HG03460 (cell line): ENCODE results near the gene RPS18.
"Not testable (repeated sequence)": the region's sequence is repeated elsewhere in the genome, so short reads cannot be mapped to it uniquely, and the experiment has no call there.

Experiments used
- ATAC-seq: cut with Tn5 transposase; IDR thresholded peaks from one replicate; pipeline ENCODE4 v1.9.1; 2021; ENCODE audit not compliant: unreplicated experiment

The RPS18 gene

DNA sequence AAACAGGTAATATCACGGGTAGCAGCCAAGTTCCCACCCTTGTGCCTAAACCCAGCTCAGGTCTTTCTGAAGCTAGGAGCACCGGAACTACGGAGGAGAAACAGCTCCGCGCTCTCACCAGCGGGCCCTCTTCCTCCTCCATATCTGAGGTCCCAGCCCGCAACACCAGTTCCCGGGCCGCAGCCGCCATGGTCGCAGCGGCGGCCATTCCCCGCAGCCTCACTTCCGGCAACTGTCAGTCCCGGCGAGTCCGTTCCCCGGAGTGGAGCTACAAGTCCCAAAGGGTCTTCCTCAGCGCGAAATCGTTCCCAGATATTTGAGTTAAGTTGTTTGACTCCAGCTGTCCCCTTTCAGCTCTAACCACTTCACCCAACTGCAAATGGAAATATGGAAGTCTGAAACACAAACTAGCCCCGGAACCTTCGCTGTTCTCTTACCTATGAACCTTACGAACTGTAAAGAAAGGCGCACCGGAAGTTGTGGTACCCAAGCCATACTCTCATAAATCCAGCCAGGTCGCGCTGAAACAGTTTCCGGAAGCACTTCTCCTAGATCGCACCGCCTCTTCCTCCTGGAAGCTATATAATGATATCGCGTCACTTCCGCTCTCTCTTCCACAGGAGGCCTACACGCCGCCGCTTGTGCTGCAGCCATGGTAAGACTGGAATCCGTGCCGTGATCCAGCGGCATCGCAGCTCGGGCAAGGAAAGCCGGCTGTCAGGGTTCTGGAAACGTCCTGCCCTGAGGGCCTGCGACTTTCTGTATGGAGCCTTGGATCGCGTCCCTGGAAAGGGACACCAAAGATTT, at the start of gene RPS18, which contains the start of gene VPS52:
Gene RPS18, plus strand, starts transcription at position 608 of the 807 bp plus-strand sequence. Its CDS starts 45 bp downstream, at position 653.
Gene VPS52, minus strand, starts transcription at position 409 of the 807 bp plus-strand sequence. Its CDS starts 201 bp downstream, at position 208.
- peak; percentile 77 for ATAC-seq

DNA sequence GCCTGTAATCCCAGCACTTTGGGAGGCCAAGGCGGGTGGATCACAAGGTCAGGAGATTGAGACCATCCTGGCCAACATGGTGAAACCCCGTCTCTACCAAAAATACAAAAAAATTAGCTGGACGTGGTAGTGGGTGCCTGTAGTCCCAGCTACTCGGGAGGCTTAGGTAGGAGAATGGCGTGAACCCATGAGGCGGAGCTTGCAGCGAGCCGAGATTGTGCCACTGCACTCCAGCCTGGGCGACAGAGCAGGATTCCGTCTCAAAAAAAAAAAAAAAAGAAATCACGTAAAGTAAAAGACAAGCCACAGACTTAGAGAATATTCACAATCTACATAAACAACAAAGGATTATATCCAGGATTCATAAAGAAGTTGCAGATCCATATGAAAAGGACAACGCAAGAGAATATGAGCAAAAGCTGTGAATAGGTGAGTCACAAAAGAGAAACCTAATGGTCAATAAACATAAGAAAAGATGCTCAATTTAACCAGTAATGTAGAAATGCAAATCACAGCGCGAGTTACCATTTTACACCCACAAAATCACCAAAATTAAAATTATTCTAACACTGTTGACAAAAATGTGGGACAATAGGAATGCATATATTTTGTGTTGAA, 45.3 kb upstream of the RPS18 start:
- ATAC-seq: not testable (repeated sequence)

DNA sequence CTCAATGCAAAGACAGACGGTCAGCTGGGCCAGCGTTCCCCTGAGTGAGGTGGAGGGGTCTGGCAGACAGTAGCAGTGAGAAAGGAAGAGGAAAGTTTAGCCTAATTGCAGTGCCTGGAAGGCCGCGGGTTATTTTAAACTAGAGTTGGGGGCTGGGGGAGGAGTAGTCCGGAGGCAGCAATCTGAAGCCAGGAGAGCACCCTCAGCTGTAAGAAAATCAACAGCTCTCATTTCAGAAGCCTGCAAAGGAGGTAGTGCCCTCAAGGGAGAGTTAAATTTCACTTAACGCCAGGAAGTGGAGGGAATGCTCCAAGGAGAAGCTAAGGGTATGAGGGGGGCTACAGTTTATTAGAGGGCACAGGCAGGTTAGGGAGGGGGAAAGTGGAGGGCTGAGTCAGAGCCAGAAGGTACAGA, 36.6 kb upstream of the RPS18 start:
- no peak for ATAC-seq

DNA sequence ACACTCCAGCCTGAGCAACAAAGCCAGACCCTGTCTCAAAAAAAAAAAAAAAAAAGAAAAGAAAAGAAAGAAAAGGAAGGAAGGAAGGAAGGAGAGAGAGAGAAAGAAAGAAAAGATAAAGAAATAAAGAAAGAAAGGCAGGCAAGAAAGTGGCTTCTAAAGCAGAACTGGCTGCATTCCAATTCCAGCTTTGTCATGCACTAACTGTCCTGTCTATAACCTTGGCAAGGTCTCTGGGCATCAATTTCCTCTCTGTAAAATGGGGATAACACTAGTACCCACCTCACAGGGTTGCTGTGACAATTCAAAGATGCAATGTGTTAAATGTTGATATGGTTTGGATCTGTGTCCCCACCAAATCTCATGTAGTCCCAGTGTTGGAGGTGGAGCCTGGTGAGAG, 35.5 kb upstream of the RPS18 start:
- ATAC-seq: no peak

DNA sequence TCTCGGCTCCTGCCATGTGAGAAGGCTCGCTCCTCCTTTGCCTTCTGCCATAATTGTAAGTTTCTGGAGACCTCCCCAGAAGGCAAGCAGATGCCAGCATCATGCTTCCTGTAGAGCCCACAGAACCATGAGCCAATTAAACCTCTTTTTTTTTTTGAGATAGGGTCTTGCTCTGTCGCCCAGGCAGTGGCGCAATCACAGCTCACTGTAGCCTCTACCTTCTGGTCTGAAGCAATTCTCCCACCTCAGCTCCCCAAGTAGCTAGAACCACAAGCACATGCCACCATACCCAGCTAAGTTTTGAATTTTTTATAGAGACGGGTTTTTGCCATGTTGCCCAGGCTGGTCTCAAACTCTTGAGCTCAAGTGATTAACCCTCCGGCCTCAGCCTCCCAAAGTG, 35.0 kb upstream of the RPS18 start:
- no peak for ATAC-seq

DNA sequence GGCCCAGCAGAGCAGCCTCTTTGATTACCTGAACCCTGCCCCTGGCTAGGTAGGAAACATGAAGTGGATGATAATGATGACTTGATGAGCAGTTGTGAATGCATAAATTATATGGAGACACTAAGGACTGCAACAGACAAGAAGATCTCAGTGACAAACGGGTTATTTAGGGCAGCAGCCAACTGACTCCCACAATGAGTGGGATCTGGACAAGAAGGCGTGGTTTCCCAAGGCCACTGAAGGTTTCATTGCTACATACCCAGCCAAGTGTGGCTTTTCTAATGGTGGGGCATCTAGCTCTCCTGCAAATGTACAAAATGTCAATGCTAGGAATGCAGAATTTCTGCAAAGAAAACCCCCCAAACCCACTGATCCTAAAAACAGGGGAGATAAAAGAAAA, 34.1 kb upstream of the RPS18 start:
- no peak for ATAC-seq

DNA sequence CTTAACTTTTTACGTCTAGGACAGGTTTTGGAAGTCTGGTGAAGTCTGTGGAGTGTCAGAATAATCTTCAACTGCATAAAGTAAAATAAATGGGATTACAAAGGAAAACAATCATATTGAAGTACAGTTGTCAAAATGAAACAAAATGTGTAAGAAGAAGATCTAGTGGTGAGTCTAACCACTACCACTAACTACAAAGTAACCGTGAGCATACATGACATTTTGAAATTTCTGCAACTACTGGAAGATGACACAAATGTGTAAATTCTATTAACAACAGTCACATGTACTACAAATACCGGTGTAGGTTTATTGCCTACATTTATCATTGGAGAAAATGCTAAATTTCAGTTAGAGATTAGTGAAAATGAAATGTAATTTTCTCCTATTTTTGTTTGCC, 29.9 kb upstream of the RPS18 start:
- no peak for ATAC-seq

DNA sequence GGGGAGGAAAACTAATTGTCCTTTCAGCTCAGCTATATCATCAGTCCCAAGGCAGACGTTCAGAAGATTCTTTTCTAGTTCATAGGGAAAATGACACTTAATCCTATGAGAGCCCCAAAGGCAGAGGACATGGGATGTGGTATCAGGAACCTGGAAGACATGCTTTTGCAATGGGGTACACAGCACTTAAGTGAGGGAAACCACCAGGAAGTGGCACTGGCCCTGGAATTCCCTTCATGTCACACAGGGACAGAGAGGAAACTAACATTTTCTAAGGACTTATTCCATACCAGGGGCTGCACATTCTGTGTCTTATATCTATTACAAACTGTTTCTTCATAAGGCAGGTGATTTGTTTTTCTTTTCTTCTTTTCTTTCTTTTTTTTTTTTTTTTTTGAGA, 28.4 kb upstream of the RPS18 start:
- no peak for ATAC-seq

DNA sequence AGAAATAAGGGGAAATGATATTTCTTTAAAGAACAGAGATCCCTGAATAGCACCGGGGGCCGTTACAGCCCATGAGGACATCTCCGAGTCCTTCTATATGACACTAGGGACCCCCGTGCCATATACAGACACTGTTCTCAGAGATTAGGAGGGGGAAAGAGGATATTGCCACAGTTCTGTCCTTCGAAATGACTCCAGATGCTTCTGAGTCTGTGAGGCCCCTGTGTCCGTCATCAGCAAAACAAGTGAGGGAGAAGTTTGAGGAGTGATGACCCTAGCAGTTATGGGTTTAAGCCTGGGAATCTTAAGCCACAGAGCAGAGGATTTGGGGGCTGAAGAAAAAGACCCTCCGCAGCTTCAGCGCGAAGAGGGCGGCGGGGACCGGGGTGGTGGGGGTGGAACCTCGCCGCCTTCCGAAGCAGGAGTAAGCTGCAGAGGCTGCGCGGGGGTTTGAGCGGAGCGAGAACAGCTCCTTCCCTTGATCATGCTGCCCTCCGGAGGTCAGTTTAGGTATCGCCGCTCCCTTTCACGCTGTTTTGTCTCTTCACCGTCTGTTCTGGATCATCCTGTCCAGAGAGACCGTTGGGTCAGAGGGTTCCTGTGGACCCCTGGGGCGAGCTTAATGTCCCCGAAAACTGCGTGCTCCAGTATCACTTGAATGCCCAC, 23.8 kb upstream of the RPS18 start:
- ATAC-seq: peak; percentile 25

DNA sequence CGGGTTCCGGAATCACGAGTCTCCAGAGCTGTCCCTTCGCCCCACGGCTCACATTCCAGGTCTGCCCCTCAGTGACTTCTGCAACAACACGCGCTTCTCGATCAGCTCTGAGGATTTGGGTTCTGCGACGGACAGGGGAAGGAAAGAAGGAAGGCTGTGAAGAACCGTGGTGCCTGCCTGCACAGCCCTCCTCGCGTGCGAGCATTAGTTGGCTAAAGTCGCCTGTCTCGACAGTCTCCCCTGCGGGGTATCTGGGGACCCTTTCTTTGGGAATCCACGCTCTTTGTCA, 23.3 kb upstream of the RPS18 start:
- ATAC-seq: peak; percentile 8

DNA sequence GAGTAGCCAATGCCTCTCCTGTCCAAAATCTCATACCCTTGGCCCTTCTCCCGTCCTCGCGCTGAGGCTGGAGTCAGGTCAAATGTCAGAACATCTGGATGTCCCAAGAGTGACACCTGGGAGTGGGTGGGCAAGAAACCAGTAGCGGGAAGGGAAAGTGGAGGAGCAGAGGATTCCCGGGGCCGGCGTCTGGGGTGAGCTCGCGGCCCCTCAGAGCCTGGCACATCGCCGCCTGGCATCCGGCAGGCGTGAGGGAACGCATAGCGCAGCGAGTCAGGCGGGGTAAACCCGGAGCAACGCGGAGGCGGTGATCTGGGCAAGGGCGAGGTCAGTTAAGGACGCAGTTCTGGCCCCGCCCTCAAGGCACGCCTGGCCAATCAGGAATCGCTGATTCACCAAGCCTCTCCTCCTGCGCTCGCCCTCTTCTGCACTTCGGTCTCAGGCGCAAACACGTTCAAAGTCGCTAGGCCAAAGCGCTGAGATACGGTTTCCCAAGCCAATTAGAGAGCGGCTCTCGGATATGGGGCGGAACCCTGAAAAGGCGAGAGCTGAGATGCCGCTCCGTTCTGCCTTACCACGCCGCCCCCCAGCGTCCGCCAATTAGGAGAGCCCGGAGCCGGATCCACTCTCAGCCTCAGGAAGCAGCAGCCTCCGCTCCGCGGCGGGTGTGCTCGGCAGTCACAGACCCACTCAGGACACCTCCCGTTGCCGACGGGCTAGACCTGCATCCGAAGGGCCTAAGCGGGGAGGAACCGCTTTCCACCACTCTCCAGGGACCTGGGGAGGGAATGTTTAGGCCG, 22.7 kb upstream of the RPS18 start:
- peak; percentile 83 for ATAC-seq

DNA sequence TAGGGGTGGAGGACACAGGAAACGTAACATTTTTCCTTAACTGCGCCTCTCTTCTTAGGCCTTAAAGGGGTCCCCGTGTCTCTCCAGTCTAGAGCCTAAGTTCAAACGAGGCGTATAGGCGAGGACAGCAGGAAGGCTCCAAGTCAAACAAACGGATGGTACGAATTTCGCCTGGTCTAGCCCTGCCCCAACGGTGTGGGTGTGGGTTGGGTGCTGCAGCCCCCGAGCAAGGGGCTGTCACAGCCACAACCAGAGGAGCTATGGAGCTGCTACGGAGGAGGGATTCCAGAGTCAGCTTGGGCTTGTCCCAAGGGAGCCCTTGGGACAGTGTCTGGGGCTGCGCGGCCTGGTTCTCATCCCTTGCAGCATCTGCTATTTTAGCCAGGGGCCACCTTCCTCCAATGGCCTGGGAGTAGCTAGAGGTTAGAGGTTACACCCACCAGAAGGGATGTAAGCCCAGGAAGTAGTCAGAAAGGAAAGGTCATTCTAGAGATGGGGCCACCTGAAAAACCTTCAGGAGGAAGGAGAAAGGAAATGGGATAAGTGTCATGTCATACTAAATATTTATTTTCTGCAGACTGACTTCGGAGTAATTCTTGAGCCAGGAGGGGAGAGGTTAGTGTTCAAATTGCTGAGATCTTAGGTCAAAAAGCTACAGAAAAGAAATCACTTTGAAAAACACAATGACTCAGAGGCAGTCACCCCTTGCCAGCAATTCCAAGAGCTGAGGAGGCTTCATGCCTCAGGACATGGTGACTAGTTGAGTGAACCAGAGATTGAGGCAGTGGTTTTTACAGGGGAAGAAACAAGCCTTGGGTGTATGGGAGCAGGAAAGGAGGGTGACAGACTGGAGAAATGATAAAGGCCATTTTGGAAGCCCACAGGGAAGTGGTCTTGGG, 21.9 kb upstream of the RPS18 start:
- no peak for ATAC-seq

DNA sequence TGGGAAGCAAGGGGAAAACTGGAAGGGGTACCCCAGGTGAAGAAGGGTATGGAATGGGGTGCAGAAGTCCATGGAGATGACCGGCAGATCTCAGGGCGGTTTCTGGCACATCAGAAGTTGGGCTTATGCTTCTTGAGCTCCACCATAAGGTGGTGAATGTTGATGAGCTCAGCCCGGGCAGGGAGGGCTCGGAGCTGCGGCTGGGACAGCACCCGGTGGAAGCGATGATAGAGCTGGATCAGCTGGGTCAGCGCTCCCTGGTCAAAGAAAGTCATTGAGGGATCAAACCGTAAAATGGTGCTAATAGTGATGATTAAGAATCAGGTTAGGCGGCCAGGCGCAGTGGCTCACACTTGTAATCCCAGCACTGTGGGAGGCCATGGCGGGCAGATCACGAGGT, 21.1 kb upstream of the RPS18 start:
- ATAC-seq: no peak

DNA sequence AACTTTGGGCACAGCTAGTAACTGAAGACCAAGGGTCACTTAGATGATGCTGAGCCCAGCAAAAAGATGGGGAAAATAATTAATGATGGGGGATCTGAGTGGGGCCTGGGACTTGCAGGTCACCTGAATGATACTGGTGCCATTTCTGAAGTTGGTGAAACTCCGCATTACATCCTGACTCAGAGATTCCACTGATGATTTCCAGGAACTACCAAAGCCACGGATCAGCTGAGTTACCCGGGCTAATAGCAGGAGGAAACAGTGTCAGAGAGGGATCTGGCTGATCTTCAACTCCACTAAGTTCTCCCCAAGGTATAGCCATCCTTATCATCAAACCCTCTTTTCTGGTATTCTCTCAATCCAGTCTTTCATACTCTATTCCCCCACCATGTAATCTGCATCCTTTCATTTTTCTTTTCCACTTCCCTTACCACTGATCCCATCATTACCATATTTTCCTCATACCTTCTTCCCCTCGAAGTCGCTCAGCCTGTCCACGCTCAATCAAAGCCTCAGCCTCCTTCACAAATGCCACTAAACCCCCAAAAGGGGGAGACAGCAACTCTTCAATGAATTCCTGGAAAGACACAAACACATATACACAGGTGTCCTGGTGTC, 20.4 kb upstream of the RPS18 start:
- no peak for ATAC-seq

DNA sequence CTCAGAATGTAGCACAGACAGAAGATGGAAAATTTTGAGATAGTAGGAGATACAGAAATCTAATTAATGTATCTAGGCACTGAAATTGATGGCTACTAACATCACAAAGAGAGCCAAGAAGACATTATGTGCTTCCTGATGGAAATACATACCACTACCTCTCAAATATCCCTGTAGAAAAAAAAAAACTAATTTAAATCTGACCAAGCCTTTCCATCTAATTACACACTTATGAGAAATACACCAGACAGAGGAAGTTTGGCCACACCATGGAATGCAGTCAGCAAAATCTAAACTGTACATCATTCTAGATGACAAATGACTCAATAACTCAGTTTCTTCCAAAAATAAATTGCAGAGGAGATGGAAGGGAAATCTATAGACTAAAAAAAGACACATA, 19.1 kb upstream of the RPS18 start:
- no peak for ATAC-seq

DNA sequence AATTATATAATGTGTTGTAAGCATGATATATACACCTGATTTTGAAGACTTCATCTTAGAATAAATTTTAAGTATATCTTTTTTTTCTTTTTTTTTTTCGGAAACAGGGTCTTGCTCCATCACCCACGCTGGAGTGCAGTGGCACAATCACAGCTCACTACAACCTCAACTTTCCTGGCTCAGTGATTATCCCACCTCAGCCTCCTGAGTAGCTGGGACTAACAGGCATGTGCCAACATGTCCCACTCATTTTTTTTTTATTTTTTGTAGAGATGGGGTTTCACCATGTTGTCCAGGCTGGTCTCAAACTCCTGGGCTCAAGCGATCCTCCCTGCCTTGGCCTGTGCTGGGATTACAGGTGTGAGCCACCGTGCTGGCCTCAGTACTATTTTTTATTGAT, 17.3 kb upstream of the RPS18 start:
- no peak for ATAC-seq

DNA sequence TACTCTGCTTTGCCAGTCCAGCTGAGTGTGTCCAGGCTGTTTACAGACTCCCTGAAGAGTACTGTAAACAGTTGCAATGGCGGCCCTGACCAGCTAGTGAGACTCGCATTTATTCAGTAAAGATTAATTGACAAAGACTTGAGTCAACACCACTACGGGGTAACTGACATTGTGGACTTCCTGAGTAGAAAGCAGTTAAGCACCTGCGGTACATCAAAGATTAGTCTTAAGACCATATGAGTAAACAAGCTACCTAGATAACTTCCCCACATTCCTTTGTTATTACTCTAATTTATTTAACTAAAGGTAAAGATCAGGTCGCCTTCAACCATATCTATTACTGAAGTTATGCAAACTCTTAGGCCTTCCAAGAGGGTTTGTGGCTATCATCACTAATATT, 12.8 kb upstream of the RPS18 start:
- no peak for ATAC-seq

DNA sequence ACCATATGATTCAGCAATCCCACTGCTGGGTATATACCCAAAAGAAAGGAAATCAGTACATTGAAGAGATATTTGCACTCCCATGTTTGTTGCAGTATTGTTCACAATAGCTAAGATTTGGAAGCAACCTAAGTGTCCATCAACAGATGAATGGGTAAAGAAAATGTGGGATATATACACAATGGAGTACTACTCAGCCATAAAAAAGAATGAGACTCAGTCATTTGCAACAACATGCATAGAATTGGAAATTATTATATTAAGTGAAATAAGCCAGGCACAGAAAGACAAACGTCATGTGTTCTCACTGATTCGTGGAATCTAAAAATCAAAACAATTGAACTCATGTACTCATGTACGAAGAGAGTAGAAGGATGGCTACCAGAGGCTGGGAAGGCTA, 9.4 kb upstream of the RPS18 start:
- not testable (repeated sequence) for ATAC-seq

DNA sequence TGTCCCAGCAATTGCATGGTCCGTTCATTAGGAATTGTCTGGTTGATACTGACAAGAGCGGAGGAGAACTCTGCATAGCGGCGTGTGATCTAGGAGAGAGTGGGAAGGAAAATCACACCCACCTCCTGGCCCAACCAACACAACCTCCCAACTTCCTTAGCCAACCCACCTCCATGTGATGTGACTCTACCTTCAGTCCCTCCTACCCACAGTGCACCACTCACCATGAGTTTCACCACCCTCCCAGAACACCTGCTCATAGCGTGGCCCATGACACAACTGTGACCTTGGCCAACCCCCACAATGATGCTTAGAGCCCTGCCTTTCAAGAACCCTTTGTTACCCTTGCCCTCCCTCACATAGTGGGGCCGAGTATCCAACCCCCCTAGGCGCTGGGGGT, 7.9 kb upstream of the RPS18 start:
- ATAC-seq: no peak

DNA sequence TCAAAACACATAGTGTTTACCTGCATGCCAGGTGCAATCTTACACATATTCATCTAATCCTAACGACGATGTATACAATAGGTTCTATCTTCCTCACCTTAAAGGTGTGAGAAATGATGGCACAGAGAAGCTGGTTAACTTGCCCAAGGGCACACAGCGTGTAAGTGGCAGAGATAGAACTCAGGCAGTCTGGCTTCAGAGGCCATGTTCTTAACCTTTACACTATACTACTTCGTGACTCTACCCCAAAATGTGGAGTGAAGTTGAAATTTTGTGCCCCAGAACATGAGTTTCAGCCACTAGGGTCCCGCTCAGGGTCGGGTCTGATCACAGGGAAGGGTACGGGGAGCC, 783 bp upstream of the RPS18 start:
- no peak for ATAC-seq
